DOHH2 (cell line): ENCODE results near the gene GPR87.

ENCODE experiments used
- H3F3A ChIP-seq: fragments of 200-600 bp; sonication (generic), shearing (Covaris generic); 2 replicates; pipeline ENCODE4 v1.6.0; 2016; ENCODE audit warnings: antibody characterized with exemption, mild to moderate bottlenecking; ENCODE audit not compliant: control insufficient read depth, insufficient read depth
- H3K27ac ChIP-seq: fragments of 200-600 bp; sonication (generic); 2 replicates; pipeline ENCODE4 v1.5.1; 2014; ENCODE audit warnings: low read depth, mild to moderate bottlenecking, low read length, moderate library complexity
- H3K27me3 ChIP-seq: fragments of 200-600 bp; sonication (generic); 2 replicates; pipeline ENCODE4 v1.6.1; 2014; ENCODE audit warnings: mild to moderate bottlenecking, low read length, mixed read lengths; ENCODE audit not compliant: control insufficient read depth
- H3K36me3 ChIP-seq: fragments of 200-600 bp; sonication (generic); 2 replicates; pipeline ENCODE4 v1.6.1; 2014; ENCODE audit warnings: mild to moderate bottlenecking, low read length, moderate library complexity, mixed read lengths; ENCODE audit not compliant: control insufficient read depth
- H3K4me1 ChIP-seq: fragments of 200-600 bp; sonication (generic); 2 replicates; pipeline ENCODE4 v1.6.1; 2014; ENCODE audit warnings: mild to moderate bottlenecking, low read length, mixed read lengths; ENCODE audit not compliant: control insufficient read depth
- H3K4me2 ChIP-seq: fragments of 200-600 bp; sonication (generic); 2 replicates; pipeline ENCODE4 v1.6.0; 2014; ENCODE audit warnings: mild to moderate bottlenecking, low read length, moderate library complexity
- H3K4me3 ChIP-seq: fragments of 200-600 bp; sonication (generic); 2 replicates; pipeline ENCODE4 v1.5.1; 2014; ENCODE audit warnings: mild to moderate bottlenecking, low read length, mixed read lengths
- H3K79me2 ChIP-seq: fragments of 200-600 bp; sonication (generic); 2 replicates; pipeline ENCODE4 v1.6.1; 2014; ENCODE audit warnings: mild to moderate bottlenecking, low read length, mixed read lengths; ENCODE audit not compliant: control insufficient read depth
- H3K9me2 ChIP-seq: fragments of 200-600 bp; sonication (generic); replicated peaks from 2 replicates; pipeline ENCODE4 v1.6.1; 2014; ENCODE audit warnings: mild to moderate bottlenecking, low read length, mixed read lengths; ENCODE audit not compliant: control insufficient read depth
- H3K9me3 ChIP-seq: fragments of 200-600 bp; sonication (generic); 2 replicates; pipeline ENCODE4 v1.6.1; 2014; ENCODE audit warnings: antibody characterized with exemption, low read length, mixed read lengths; ENCODE audit not compliant: control insufficient read depth, insufficient read depth
- H4K20me1 ChIP-seq: fragments of 200-600 bp; sonication (generic); 2 replicates; pipeline ENCODE4 v1.6.0; 2014; ENCODE audit warnings: low read depth, mild to moderate bottlenecking, antibody characterized with exemption, low read length, moderate library complexity; ENCODE audit not compliant: control insufficient read depth, insufficient read depth
- EZH2phosphoT487 ChIP-seq: fragments of 200-600 bp; sonication (generic); IDR thresholded peaks from 2 replicates; pipeline ENCODE4 v1.6.1; 2017; ENCODE audit warnings: borderline replicate concordance, mild to moderate bottlenecking, antibody characterized with exemption, low read length, moderate library complexity, mixed read lengths
- TF ChIP-seq, protein P1 (sequence below): fragments of 200-600 bp; sonication (generic); IDR thresholded peaks from one replicate; pipeline ENCODE4 v1.5.1; 2014; ENCODE audit warnings: antibody characterized with exemption, mild to moderate bottlenecking, low read depth, low read length; ENCODE audit not compliant: poor library complexity, severe bottlenecking

Gene GPR87

DNA sequence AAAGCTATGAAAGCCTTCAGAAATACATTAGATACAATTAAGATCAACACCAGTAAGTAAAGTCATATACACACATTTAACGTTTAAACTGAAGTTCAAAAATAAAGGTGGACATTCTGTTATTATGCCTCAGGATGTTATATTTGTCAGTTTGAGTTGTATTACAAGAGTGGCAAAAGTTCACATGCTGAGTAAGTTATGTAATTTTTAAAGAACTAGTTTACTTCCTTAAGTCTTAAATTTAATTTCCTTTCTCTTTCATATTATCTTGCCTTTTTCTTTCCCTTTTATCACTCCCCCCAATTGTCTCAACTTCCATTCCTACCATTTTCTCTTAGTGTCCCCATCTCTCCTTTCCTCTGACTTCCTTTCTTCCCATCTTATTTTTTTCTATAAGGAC, 4.9 kb upstream of the GPR87 start:
- Histone ChIP-seq H3K79me2 (no peaks in the 10 kb centered on the region), H3K4me2 (no peak overlapping the region), H3K36me3 (no peaks in the 10 kb centered on the region), H3K4me1 (no peaks in the 10 kb centered on the region), H4K20me1 (no peaks in the 10 kb centered on the region), H3K27ac (no peak overlapping the region), H3F3A (no peaks in the 10 kb centered on the region), H3K27me3 (no peaks in the 10 kb centered on the region), H3K9me2 (no peaks in the 10 kb centered on the region), H3K4me3 (no peak overlapping the region), H3K9me3 (no peaks in the 10 kb centered on the region)
- TF ChIP-seq EZH2phosphoT487, result no peak
- TF ChIP-seq, protein P1, sequence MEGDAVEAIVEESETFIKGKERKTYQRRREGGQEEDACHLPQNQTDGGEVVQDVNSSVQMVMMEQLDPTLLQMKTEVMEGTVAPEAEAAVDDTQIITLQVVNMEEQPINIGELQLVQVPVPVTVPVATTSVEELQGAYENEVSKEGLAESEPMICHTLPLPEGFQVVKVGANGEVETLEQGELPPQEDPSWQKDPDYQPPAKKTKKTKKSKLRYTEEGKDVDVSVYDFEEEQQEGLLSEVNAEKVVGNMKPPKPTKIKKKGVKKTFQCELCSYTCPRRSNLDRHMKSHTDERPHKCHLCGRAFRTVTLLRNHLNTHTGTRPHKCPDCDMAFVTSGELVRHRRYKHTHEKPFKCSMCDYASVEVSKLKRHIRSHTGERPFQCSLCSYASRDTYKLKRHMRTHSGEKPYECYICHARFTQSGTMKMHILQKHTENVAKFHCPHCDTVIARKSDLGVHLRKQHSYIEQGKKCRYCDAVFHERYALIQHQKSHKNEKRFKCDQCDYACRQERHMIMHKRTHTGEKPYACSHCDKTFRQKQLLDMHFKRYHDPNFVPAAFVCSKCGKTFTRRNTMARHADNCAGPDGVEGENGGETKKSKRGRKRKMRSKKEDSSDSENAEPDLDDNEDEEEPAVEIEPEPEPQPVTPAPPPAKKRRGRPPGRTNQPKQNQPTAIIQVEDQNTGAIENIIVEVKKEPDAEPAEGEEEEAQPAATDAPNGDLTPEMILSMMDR, result no peak

- Histone ChIP-seq H3K4me3 (no peak overlapping the region), H3K4me1 (no peaks in the 10 kb centered on the region), H3K4me2 (no peak overlapping the region), H3K79me2 (no peaks in the 10 kb centered on the region), H3K27ac (no peak overlapping the region), H4K20me1 (no peaks in the 10 kb centered on the region), H3F3A (no peaks in the 10 kb centered on the region), H3K27me3 (no peaks in the 10 kb centered on the region), H3K9me2 (no peaks in the 10 kb centered on the region), H3K36me3 (no peaks in the 10 kb centered on the region), H3K9me3 (no peaks in the 10 kb centered on the region)
- TF ChIP-seq EZH2phosphoT487, result no peak
- TF ChIP-seq, protein P1, result no peak
These were observed 3.5 kb upstream of the GPR87 start for GRCh38 chr3:151320131-151320530.

DNA sequence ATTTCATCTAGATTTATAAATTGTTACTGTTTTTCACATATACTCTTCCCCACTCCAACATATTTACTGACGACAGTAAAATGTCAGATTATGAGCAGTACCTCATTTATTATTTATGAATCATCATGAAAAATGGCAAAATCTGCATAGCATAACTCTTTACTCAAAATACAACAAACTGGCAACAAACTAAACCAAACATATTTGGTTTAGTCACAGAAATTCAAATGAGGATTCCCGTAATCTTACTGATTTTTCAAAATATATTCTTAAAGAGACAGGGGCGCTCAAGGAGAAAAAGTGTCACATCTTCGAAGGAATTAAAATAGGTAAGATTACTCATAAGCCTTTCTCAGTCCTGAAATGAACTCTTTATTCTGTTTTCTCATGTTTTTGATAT, 3.0 kb upstream of the GPR87 start:
- Histone ChIP-seq H3K4me2 (no peak overlapping the region), H3K27ac (no peak overlapping the region), H3K9me3 (no peaks in the 10 kb centered on the region), H3K4me1 (no peaks in the 10 kb centered on the region), H3K79me2 (no peaks in the 10 kb centered on the region), H3F3A (no peaks in the 10 kb centered on the region), H3K36me3 (no peaks in the 10 kb centered on the region), H3K4me3 (no peak overlapping the region), H4K20me1 (no peaks in the 10 kb centered on the region), H3K27me3 (no peaks in the 10 kb centered on the region), H3K9me2 (no peaks in the 10 kb centered on the region)
- TF ChIP-seq, protein P1, result no peak
- no peak for TF ChIP-seq EZH2phosphoT487

GRCh38 chr3:151318991-151319390, 2.4 kb upstream of the GPR87 start:
- no peak for TF ChIP-seq EZH2phosphoT487
- TF ChIP-seq, protein P1, result no peak
- Histone ChIP-seq H3K4me2 (no peak overlapping the region), H3K79me2 (no peaks in the 10 kb centered on the region), H3K36me3 (no peaks in the 10 kb centered on the region), H3F3A (no peaks in the 10 kb centered on the region), H4K20me1 (no peaks in the 10 kb centered on the region), H3K4me3 (no peak overlapping the region), H3K27me3 (no peaks in the 10 kb centered on the region), H3K27ac (no peak overlapping the region), H3K4me1 (no peaks in the 10 kb centered on the region), H3K9me3 (no peaks in the 10 kb centered on the region), H3K9me2 (no peaks in the 10 kb centered on the region)
